Left ventricle myocardium superior (tissue), 1 donor: ENCODE data around the gene SPINK14. TPM values are rescaled to one million over a fixed set of nuclear protein-coding genes. Genes with fewer than 3 reads are reported as not detected.
A peak's percentile ranks its signal among the peaks of the same experiment; 100 is the strongest.

Experiments
- ATAC-seq: fragments of 200-7000 bp; cut with Tn5 transposase; one replicate; pipeline ENCODE4 v1.9.1; 2020; ENCODE audit warnings: mild to moderate bottlenecking, moderate library complexity
- DNase-seq: peaks from one replicate; pipeline ENCODE4 v3.0.0-alpha.2; 2020
- intact Hi-C: fragments of 100-400 bp; cut with micrococcal nuclease; formaldehyde crosslinking; loops from one replicate; pipeline ENCODE4 v1.11.0; 2022
- long read RNA-seq: library from polyadenylated mRNA; unstranded; transcript quantifications from one replicate; pipeline ENCODE4 v2.0.0, GENCODE V29; 2021
- total RNA-seq: library from RNA; stranded (reverse); fragmentation: NEBNext Ultra II Directional; extraction: Animal tissue kit (Norgen Biotek cat#: 25700); gene quantifications from one replicate; pipeline ENCODE4 v1.2.1, GENCODE V29; 2021
- donor health status: DM: no; HTN: yes; CAD: no; lungs with severe emphysema.

SPINK14 gene, protein sequence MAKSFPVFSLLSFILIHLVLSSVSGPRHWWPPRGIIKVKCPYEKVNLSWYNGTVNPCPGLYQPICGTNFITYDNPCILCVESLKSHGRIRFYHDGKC
- not detected for total RNA-seq
- long read RNA-seq, result 0 reads

DNA sequence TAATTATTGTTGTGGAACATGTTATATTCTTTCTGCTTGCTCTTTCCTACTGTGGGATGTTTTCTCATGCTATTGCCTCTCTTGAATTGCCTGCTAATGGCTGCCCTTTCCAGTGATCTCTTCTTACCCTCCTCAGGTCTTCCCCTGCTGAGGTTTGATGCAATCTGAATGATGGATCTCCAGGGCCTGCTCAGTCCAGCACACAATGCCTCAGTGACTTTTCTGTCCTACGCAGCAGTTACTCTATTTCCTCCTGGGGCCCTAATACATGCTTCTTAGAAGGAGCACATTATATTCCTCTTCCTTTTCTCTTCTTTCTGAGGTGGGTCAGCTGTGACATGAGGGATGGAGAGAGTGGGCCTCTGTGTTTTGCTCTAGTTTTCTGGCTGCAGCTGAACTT, at the start of gene SPINK14:
Gene SPINK14 (plus strand): TSS at position 301 of the 400 bp plus-strand sequence. CDS start 1,187 bp downstream, outside the sequence.
- intact Hi-C loops, result no loop called here
- no peak for DNase-seq
- ATAC-seq, result no peak

DNA sequence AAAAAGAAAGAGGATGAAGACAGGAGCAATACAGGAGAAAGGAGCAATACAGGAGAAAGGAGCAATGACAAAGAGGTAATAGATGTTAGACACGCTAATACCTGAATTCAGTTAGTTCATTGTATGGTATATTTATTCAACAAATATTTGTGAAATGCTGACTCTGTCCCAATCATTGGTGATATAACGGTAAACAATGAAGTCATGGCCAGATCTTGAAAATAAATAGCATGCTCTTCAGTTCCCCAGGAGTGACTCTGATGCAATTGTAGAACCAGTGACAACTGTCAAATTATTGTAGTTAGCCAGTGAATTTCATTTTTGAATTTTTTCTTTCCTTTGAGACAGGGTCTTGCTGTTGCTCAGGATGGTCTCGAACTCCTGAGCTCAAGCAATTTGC, 48.0 kb upstream of the SPINK14 start:
- ATAC-seq (no peak), DNase-seq (no peak)
- intact Hi-C loops, result no loop called here

DNA sequence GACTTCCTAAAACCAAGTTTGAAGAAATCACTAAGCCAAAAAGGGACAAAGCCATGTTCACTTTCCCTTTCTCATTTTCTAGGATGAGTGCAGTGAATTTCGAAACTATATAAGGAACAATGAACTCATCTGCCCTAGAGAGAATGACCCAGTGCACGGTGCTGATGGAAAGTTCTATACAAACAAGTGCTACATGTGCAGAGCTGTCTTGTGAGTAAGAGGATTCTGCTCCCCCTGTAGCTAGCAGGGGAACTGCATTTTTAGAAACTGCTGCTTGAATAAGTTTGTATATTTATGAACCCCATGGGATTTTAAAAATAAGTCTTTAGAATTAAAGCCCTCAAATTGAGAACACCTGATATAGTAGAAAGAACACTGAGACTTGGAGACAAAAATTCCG, 42.7 kb upstream of the SPINK14 start:
- intact Hi-C loops, result no loop called here
- ATAC-seq (no peak), DNase-seq (no peak)

DNA sequence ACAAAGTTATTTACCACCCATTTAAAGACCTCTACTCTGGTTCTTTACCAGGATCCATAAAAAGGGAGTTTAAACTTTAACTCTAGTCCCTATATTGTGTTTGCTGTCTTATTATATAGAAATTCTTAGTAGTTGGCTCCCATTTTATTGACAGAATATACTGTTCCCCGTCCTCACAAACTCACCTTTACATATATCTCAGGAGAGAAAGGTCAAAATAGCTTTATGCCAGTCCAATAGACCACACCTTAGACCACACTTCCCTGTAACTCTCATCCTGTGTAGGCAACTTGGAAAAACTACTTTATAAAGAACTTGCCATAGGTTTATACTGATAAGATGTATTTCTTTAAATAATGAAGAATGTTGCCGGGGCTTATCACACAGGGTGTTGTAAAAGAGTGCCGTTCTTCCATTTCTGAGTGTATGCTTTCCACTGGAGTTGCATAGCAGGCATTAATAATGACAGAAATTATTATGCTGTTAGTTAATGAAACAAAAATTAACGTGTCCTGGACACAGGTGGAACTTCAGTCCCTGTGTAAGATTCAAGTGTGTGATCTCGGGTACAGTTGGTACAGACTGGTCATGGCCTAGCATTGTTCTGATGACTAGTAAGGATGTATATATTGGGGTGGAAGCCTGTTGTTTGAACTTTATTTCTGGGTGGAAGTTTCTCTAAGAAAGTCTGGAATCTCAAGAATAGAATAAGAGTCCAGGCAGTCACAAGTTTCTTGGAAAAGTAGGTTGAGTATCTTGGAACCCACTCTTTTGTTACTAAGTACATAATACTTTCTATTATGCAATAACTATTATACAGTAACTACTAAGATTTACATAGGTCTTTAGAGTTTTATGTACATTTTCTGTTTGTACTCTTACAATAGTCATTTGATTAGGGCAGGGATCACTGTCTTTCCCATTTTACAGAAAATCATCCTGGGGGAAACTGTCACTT, 33.0 kb upstream of the SPINK14 start:
- DNase-seq (no peak), ATAC-seq (no peak)
- intact Hi-C loops, result no loop called here

DNA sequence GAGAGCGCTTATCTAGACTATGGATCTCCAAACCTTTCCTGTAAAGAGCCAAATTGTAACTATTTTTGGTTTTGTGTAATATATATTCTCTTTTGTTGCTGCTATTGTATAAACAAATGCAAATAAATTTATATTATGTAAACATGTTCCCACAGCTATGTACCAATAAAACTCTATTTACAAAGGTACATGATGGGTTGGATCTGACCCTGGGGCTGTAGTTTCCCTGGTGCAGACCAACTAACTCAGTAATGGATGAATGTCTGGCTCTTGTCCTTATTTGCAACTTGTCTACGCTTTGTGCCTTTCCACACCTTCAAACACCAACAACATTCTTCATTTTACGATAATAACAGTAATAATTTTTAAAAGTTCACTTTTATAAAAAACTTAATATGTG, 27.5 kb upstream of the SPINK14 start:
- DNase-seq, result no peak
- ATAC-seq, result no peak
- intact Hi-C loops, result no loop called here

DNA sequence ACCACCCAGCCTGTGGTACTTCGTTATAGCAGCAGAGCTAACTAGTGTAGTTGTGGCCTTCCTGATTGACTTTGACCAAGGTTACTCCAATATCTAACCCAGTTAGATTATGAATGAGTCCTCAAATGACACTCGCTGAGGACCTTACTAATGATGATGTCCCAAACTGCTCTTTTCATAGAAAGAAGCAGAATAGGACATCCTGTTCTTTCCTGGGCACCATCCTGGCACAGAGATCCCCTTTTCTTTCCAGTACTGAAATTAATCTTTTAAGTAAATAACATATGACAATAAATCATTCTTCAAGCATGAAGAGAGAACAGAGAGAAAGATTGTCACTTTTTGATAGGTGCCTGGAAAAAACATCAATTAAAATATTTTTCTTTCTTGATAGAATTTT, 26.7 kb upstream of the SPINK14 start:
- DNase-seq, result no peak
- intact Hi-C loops, result no loop called here

DNA sequence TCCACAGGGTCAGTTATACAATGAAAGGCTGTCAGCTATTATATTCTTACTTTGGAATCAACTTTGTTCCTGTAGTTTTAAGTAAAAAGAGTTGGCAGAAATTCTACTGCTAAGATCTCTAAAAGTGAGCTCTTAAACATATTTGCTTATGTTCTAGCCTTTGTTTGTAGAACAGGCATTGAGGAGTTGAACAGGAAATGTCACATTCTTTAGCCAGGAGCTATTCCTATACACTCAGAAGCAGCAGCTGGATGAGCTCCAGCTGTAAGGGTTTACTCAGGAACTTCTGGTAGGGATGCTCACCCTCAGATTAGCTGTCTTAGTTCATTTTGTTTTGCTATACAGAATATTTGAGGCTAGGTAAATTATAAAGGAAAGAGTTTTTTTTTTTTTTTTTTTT, 22.4 kb upstream of the SPINK14 start:
- ATAC-seq (no peak), DNase-seq (no peak)
- intact Hi-C loops, result no loop called here

More for the DNA sequence above, 26.7 kb upstream of the SPINK14 start:
- ATAC-seq, result no peak

DNA sequence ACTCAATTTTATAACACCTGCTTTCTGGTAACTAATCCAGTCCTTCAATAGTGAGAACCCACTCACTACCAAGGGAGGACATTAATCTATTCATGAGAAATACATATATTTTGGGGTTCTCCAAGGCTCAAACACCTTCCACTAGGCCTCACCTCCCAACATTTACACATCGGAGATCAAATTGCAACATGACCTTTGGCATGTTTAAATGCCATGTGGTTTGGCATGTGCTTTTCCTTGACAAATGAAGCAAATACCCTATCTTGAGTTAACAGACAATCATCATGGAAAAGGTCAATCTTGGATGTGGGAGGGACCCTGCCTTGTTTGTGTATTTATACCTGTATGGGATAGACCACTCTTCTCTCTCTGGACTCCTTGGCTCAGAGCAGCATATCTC, 21.9 kb upstream of the SPINK14 start:
- intact Hi-C loops, result no loop called here
- no peak for ATAC-seq

DNA sequence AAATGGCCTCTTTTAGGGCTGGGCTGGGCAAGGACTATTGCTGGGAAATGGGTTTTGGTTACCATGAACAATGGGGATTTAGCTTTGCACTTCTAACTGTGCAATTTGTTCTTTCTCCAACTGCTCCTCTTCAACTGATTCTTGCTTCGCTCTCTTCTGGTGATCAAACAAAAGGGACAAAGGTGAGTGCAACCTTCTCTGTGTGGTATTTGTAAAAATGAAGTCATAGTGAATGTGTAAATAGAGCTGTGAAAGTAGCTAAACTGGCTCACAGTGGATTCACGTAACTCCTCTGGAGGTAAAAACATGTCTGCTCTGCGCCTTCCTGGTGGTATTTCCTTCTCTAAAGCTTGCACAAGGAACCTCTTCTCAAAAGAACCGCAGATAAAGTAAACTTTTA, 20.9 kb upstream of the SPINK14 start:
- ATAC-seq (no peak), DNase-seq (no peak)
- intact Hi-C loops, result no loop called here

More for the DNA sequence above, 21.9 kb upstream of the SPINK14 start:
- DNase-seq, result no peak

DNA sequence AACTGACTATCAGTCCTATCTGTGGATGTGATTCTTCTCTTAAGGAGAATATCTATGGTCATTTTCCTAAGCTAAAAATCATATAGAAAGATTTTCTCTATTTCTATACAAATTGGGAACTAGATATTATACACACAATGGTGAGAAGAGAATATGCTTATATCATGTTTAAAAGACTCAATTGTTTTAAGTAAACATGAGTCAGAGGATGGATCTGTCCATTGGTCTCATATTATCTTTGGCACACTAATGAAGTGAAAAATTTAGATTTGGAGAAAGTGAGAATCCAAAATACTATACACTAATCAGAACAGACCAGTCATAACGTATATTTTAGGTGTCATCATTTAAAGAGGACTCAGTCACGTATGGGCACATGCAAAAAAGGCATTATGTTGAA, 16.5 kb upstream of the SPINK14 start:
- no peak for ATAC-seq
- no peak for DNase-seq

DNA sequence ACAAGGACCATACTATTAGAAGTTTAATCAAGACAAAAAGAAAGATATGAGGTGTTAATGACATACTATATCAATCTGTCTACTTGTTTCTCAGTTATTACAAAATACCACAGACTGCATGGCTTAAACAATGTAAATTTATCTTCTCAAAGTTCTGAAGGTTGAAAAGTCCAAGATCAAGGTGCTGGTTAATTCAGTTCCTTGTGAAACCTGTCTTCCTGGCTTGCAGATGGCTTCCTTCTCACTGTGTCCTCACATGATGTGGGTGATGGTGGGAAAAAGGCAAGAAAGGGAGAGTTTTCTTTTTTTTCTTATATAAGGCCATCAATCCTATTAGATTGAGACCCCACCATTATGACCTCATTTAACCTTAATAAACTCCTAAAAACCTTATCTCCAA, 15.6 kb upstream of the SPINK14 start:
- ATAC-seq, result no peak
- DNase-seq, result no peak
- intact Hi-C loops, result no loop called here

More for the DNA sequence above, 16.5 kb upstream of the SPINK14 start:
- intact Hi-C loops, result no loop called here

DNA sequence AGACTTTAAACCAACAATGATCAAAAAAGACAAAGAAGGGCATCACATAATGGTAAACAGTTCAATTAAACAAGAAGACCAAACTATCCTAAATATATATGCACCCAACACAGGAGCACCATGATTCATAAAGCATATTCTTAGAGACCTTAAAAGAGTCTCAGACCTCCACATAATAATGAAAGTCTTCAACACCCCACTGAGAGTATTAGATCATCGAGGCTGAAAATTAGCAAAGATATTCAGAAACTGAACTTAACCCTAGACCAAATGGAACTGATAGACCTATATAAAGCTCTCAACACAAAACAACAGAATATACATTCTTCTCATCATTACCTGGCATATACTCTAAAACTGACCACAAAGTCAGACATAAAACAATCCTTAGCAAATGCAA, 11.7 kb upstream of the SPINK14 start:
- DNase-seq (no peak), ATAC-seq (no peak)
- intact Hi-C loops, result no loop called here

DNA sequence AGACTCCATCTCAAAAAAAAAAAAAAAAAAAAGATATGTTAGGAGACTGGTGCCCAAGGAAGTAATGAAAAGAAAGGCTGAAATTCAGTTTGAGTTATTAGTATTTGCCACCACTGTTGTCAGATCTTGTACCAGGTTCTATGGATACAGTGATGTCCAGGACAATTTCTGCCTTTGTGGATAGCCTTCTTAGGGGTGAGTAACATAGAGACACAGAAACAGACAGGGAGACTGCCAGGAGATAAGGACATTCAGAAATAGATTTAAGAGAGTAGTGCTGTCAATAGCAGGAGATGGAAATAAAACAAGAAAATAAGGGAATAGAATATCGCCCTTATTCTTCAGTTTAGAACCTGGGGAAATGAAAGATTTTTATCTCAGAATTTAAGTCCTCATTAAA, 6.3 kb upstream of the SPINK14 start:
- DNase-seq (no peak), ATAC-seq (peak; percentile 80)
- intact Hi-C loops, result no loop called here

DNA sequence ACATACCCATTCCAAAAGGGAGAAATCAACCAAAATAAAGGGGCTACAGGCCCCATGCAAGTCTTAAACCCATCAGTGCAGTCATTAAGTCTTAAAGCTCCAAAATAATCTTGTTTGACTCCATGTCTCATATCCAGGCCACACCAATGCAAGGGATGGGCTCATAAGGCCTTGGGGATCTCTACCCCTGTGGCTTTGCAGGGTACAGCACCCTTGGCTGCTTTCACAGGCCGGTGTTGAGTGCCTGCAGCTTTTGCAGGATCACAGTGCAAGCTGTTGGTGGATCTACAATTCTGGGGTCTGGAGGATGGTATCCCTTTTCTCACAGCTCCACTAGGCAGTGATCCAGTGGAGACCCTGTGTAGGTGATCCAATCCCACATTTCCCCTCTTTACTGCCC, 5.0 kb upstream of the SPINK14 start:
- intact Hi-C loops, result no loop called here
- no peak for DNase-seq
- no peak for ATAC-seq

DNA sequence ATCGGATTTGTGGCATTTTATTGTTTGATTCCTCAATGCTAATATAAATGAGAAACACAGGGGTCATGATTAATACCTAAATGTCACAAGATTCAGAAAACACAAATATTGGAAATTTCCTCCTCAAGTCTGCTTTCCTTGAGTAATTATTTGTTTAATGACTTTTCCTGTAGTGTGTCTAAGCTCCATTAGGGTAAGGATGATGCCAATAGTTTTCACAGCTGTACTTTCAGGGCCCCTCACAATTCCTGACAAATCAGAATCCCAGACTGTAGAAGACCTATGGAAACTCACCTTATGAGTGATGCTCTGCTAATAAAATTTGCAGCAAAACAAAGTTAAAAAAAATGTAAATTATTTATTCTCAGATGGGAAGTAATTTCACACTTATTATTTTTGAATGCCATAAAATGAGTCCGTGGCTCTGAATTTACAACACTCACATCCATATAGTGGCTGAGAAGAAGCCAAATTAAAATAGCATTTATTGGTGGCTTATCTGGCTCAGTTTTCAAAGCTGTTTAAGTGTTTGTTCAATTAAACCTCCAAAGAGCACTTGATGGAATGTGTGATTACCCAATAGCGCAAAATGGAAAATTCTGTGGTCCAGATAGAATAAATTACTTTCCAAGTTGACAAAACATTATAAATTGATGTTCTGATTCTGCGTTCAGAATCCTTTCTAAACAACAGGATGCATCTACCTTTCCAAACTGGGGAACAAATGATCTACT, 1.6 kb upstream of the SPINK14 start:
- DNase-seq (no peak), ATAC-seq (no peak)
- intact Hi-C loops, result no loop called here

DNA sequence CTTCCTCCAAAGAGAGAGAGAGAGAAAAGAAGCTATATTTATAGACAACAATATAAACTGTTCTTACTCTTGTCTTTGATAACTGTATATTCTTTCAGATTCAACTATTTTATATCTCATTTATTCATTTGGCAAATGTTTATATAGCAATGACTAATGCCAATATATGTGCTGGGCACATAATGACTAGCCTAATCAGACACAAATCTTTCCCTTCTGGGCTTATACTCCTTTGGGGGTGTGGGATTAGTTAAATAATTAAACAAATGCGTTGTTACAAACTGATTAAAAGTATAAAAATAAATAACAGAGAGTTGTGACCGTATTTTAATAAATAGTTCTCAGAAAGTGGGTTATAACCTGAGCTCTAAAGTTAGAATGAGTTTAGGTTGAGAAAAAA, 4.0 kb downstream of the SPINK14 start:
- ATAC-seq, result no peak
- intact Hi-C loops, result no loop called here
- no peak for DNase-seq

DNA sequence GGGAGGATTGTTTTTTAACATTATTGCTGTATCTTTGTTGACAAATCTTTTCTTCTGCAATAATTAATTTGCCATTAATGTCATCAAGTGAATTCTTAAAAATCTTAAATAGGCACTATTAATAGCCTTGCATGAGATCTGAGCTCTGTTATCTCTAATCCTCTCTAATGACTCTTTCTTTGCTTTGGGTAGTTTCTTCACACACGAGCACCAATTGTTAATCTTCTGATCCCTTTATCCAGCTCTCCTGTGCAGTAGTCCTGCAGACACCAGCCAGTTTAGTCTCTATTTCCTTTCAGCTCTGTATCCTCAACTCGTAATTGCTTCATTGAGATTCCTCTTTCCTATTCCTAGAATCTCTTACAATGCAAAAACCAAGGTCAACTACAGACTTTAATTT, 8.1 kb downstream of the SPINK14 start:
- ATAC-seq, result no peak
- no peak for DNase-seq
- intact Hi-C loops, result loop anchor here (5.0 kb wide), 2 partner anchors 266 to 556 kb away; no protein-coding TSS in a partner anchor

DNA sequence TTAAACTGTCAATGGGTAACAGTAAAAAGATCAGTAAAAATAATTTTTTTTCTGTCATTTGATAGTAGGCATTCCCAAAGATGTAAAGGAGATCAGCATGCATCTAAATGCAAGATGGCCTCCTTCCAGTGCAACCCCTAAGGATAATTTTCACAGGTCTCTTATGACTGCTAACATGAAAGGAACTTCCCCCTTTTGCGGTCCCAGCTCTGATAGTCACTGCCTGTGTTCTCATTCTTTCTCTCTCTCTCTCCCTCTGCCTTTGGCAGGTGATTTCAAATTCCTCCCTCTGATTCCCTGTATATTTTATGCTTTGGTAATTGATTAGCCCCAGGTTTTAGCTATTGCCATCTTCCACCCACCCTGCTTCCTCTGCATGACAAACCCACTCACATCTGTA, 8.9 kb downstream of the SPINK14 start:
- intact Hi-C loops, result loop anchor here (5.0 kb wide), 2 partner anchors 265 to 555 kb away; no protein-coding TSS in a partner anchor
- ATAC-seq, result no peak

DNA sequence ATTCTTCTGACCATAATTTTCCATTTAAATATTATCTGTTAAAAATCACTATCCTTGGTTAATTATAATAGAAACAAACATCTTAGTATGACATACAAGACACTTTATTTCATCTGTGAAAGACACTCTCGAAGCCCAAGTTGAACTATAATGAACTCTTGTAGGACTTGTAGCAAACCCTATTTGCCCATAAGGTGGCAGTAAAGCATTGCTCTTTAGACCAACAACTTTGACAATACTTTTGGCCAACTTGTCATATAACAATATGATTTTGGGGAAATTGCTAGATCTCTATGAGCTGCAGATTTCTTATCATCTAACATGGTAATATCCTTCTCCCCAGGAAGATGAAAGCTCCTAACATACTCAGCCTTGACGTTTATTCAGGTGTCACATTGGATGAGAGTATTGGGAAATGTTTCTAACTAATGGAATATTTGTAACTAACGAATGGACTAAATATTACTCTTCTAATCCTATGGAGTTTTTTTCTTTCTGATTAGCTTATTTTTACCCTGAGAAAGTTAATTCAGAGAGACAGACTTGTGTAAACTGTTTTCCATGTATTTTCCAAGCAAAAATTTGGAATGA, 11.0 kb downstream of the SPINK14 start:
- intact Hi-C loops, result loop anchor here (5.0 kb wide), 2 partner anchors 263 to 553 kb away; no protein-coding TSS in a partner anchor
- ATAC-seq (peak; percentile 51), DNase-seq (no peak)

More for the DNA sequence above, 8.9 kb downstream of the SPINK14 start:
- no peak for DNase-seq
